ENCODE results near the gene CDH4.

DNA sequence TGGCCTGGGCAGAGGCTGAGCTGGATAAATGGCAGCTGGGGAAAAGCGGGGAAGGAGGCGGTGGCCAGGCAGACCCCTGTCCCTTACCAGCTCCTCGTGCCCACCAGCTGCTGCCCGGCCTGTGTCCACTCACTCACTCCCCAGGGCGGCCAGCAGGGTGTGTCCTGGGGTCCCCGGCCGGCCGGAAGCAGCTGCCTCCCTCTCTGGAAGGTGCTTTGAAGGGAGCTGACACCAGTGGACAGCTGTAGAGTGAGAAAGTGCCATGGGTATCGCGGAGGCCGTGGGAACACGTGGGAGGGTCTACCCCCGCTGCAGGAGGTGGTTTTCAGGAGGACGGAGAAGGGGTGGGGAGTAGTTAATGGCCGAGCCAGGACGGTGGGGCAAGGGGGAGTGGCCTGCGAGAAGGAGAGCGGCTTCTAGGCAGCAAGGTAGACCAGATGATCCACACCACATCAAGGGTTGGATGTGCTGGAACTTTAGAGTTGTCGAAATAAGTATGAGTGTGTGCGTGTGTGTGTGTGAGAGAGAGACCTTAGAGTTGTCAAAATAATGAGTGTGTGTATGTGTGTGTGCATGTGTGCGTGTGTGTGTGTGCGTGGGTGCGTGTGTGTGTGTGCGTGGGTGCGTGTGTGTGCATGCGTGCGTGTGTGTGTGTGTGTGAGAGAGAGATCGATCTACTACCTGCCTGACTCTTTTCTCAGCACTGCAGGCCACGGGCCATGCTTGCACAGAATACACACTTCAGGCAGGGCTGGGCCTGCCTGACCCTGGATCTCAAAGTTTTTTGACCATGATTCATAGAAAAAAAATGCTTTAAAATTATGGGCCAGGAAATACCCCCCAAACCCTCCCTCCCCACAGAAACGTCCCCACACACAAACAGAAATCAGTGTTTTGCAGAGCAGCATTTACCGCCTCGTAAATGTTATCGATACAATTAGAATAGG, 43.9 kb downstream of the CDH4 start:
- TF ChIP-seq, protein P1, sequence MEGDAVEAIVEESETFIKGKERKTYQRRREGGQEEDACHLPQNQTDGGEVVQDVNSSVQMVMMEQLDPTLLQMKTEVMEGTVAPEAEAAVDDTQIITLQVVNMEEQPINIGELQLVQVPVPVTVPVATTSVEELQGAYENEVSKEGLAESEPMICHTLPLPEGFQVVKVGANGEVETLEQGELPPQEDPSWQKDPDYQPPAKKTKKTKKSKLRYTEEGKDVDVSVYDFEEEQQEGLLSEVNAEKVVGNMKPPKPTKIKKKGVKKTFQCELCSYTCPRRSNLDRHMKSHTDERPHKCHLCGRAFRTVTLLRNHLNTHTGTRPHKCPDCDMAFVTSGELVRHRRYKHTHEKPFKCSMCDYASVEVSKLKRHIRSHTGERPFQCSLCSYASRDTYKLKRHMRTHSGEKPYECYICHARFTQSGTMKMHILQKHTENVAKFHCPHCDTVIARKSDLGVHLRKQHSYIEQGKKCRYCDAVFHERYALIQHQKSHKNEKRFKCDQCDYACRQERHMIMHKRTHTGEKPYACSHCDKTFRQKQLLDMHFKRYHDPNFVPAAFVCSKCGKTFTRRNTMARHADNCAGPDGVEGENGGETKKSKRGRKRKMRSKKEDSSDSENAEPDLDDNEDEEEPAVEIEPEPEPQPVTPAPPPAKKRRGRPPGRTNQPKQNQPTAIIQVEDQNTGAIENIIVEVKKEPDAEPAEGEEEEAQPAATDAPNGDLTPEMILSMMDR (IDR thresholded peaks at IDR 0.05) = no peak
- TF ChIP-seq POLR2A (IDR thresholded peaks at IDR 0.05) = no peak

All from ovary (tissue), 3 donors.